Motor neuron (in vitro differentiated cells): ENCODE results near the gene PFDN4. TPM values are rescaled to one million over a fixed set of nuclear protein-coding genes. Genes with fewer than 3 reads are reported as not detected.
"Not testable (repeated sequence)": the region's sequence is repeated elsewhere in the genome, so short reads cannot be mapped to it uniquely, and the experiment has no call there.

Source experiments
- ATAC-seq, 8 experiments: fragments of 200-7000 bp; cut with Tn5 transposase; replicated peaks in 6 of 8; 2 replicates each; pipeline ENCODE4 v1.8.0; 2021; ENCODE audit warnings: mild to moderate bottlenecking in 8 of 8, moderate library complexity in 8 of 8
- H3K27ac ChIP-seq, 2 donors: fragments of 250-450 bp; sonication (Bioruptor Pico); 2 replicates each; pipeline ENCODE4 v1.9.0; 2021; ENCODE audit warnings: antibody characterized with exemption in 2 of 2, mild to moderate bottlenecking in 2 of 2, moderate library complexity in 1 of 2
- H3K4me1 ChIP-seq, 2 donors: fragments of 250-450 bp; sonication (Bioruptor Pico); replicated peaks in 1 of 2; 2 replicates each; pipeline ENCODE4 v1.6.1; 2021; ENCODE audit warnings: antibody characterized with exemption in 2 of 2, mild to moderate bottlenecking in 2 of 2, moderate library complexity in 1 of 2
- H3K4me3 ChIP-seq, 5 donors: fragments of 250-450 bp; sonication (Bioruptor Pico); 2 replicates each; pipeline ENCODE4 v1.9.0; 2021; ENCODE audit warnings: antibody characterized with exemption in 5 of 5, mild to moderate bottlenecking in 5 of 5, moderate library complexity in 4 of 5
- WGBS, 10 experiments: fragments of 450-650 bp; shearing (Covaris generic); methylation state at CpG; one replicate each; pipeline ENCODE4 v1.0.0; 2022; 5-methylcytosine and 5-hydroxymethylcytosine counted together
- in situ Hi-C, 9 experiments: fragments of 400-800 bp; cut with MboI; loops; one replicate each; pipeline ENCODE4 v1.15.0; 2021; ENCODE audit warnings: low sequenced_read_pairs in 9 of 9, low pct_unique_long_range_greater_than_20kb in 2 of 9; ENCODE audit not compliant: unreplicated experiment in 9 of 9
- total RNA-seq, 8 experiments: library from RNA; unstranded; fragments of 300-600 nt; gene quantifications; 2 replicates each; pipeline versions ENCODE4 v1.2.3 to v1.2.4, GENCODE V29; 2022

PFDN4 gene
- total RNA-seq, 8 experiments from 2014 or later, result 77.6 to 149 (median 137) TPM

GRCh38 chr20:54223751-54224150 lies 15.9 kb downstream of the PFDN4 start:
- in situ Hi-C loops, result loop anchor here (5.0 to 25.0 kb wide), 5 partner anchors 411 to 661 kb away; no protein-coding TSS in a partner anchor
- no peaks in the 10 kb centered on the region for H3K4me1 ChIP-seq
- 20 to 93% (median 76%) methylated on average over 1 to 4 of the region's 4 CpGs; no CpG with 5 or more reads in 2 of the 10 experiments for WGBS, 10 experiments
- no peak overlapping the region for H3K4me3 ChIP-seq
- H3K27ac ChIP-seq, result no peak overlapping the region
- ATAC-seq, result no peak

- in situ Hi-C loops, result loop anchor here (5.0 to 25.0 kb wide), 6 partner anchors 263 to 662 kb away; partner anchors contain the start of gene DOK5 (in 1 of the 9)
- H3K4me1 ChIP-seq, H3K4me3 ChIP-seq, H3K27ac ChIP-seq, ATAC-seq: not testable (repeated sequence)
- 60 to 100% (median 93%) methylated on average over 1 to 8 of the region's 9 CpGs; no CpG with 5 or more reads in 1 of the 10 experiments for WGBS, 10 experiments
Observed at GRCh38 chr20:54224642-54225041, 16.8 kb downstream of the PFDN4 start.

- Histone ChIP-seq H3K4me3 (no peak overlapping the region), H3K4me1 (no peaks in the 10 kb centered on the region), H3K27ac (no peak overlapping the region)
- no peak for ATAC-seq
- in situ Hi-C loops, result loop anchor here in 5 of 9 experiments (10.0 to 25.0 kb wide), 3 partner anchors 260 to 418 kb away; partner anchors contain the start of gene DOK5 (in 1 of the 5)
Observed at GRCh38 chr20:54227241-54227640, 19.4 kb downstream of the PFDN4 start.

GRCh38 chr20:54227751-54228150 lies 19.9 kb downstream of the PFDN4 start:
- no peaks in the 10 kb centered on the region for H3K4me1 ChIP-seq
- in situ Hi-C loops, result loop anchor here in 5 of 9 experiments (10.0 to 25.0 kb wide), 3 partner anchors 260 to 417 kb away; partner anchors contain the start of gene DOK5 (in 1 of the 5)
- ATAC-seq, result no peak
- H3K27ac ChIP-seq, result no peak overlapping the region
- WGBS, 10 experiments, result 50 to 94% (median 83%) methylated on average over 1 to 4 of the region's 5 CpGs; no CpG with 5 or more reads in 4 of the 10 experiments
- H3K4me3 ChIP-seq, result no peak overlapping the region

GRCh38 chr20:54228841-54229240 lies 21.0 kb downstream of the PFDN4 start:
- ATAC-seq, result no peak
- H3K4me1 ChIP-seq, result no peaks in the 10 kb centered on the region
- 0 to 100% (median 69%) methylated on average over 1 to 3 of the region's 3 CpGs; no CpG with 5 or more reads in 4 of the 10 experiments for WGBS, 10 experiments
- no peak overlapping the region for H3K4me3 ChIP-seq
- in situ Hi-C loops, result loop anchor here in 5 of 9 experiments (10.0 to 25.0 kb wide), 3 partner anchors 258 to 416 kb away; partner anchors contain the start of gene DOK5 (in 1 of the 5)
- H3K27ac ChIP-seq, result no peak overlapping the region

GRCh38 chr20:54229566-54230160 lies 21.8 kb downstream of the PFDN4 start:
- Histone ChIP-seq H3K27ac (no peak overlapping the region), H3K4me1 (no peaks in the 10 kb centered on the region), H3K4me3 (no peak overlapping the region)
- WGBS, 10 experiments, result 60 to 96% (median 80%) methylated on average over 1 to 2 of the region's 2 CpGs; no CpG with 5 or more reads in 1 of the 10 experiments
- ATAC-seq, result no peak
- in situ Hi-C loops, result loop anchor here in 5 of 9 experiments (10.0 to 25.0 kb wide), 3 partner anchors 258 to 415 kb away; partner anchors contain the start of gene DOK5 (in 1 of the 5)

- 42 to 92% (median 92%) methylated on average over 2 to 3 of the region's 3 CpGs; no CpG with 5 or more reads in 5 of the 10 experiments for WGBS, 10 experiments
- no peaks in the 10 kb centered on the region for H3K4me1 ChIP-seq
- no peak overlapping the region for H3K4me3 ChIP-seq
- H3K27ac ChIP-seq, result no peak overlapping the region
- no peak for ATAC-seq
- in situ Hi-C loops, result loop anchor here in 1 of 9 experiments (25.0 kb wide), 1 partner anchor 256 kb away; the partner anchor contains the start of gene DOK5
Observed at GRCh38 chr20:54231036-54231435, 23.1 kb downstream of the PFDN4 start.

- in situ Hi-C loops, result loop anchor here in 1 of 9 experiments (25.0 kb wide), 1 partner anchor 252 kb away; the partner anchor contains the start of gene DOK5
Observed at GRCh38 chr20:54234991-54235390, 27.1 kb downstream of the PFDN4 start.

GRCh38 chr20:54237116-54237943 lies 29.4 kb downstream of the PFDN4 start:
- in situ Hi-C loops, result loop anchor here in 1 of 9 experiments (25.0 kb wide), 1 partner anchor 250 kb away; the partner anchor contains the start of gene DOK5
- Histone ChIP-seq H3K4me1 (peaks cover 0 to 10% of the 10 kb centered on the region in 2 donors), H3K27ac (no peak overlapping the region), H3K4me3 (no peak overlapping the region)
- no peak for ATAC-seq
- WGBS, 10 experiments, result 20 to 96% (median 70%) methylated on average over 2 to 12 of the region's 12 CpGs

More at GRCh38 chr20:54234991-54235390, 27.1 kb downstream of the PFDN4 start:
- Histone ChIP-seq H3K27ac (no peak overlapping the region), H3K4me3 (no peak overlapping the region), H3K4me1 (peaks cover 0 to 10% of the 10 kb centered on the region in 2 donors)
- no peak for ATAC-seq
- 0 to 100% (median 74%) methylated on average over 1 to 2 of the region's 2 CpGs; no CpG with 5 or more reads in 2 of the 10 experiments for WGBS, 10 experiments

GRCh38 chr20:54244113-54244512 lies 36.2 kb downstream of the PFDN4 start:
- 23 to 88% (median 83%) methylated on average over 1 to 4 of the region's 4 CpGs; no CpG with 5 or more reads in 1 of the 10 experiments for WGBS, 10 experiments
- no peaks in the 10 kb centered on the region for H3K4me1 ChIP-seq
- no peak overlapping the region for H3K27ac ChIP-seq
- in situ Hi-C loops, result loop anchor here in 1 of 9 experiments (25.0 kb wide), 1 partner anchor 243 kb away; the partner anchor contains the start of gene DOK5
- ATAC-seq, result no peak
- no peak overlapping the region for H3K4me3 ChIP-seq

- ATAC-seq, H3K4me1 ChIP-seq, H3K27ac ChIP-seq, H3K4me3 ChIP-seq: not testable (repeated sequence)
- WGBS, 10 experiments, result 50 to 100% (median 80%) methylated on average over 1 to 2 of the region's 4 CpGs; no CpG with 5 or more reads in 5 of the 10 experiments
- in situ Hi-C loops, result loop anchor here in 1 of 9 experiments (25.0 kb wide), 1 partner anchor 239 kb away; the partner anchor contains the start of gene DOK5
Observed at GRCh38 chr20:54248705-54249104, 40.8 kb downstream of the PFDN4 start.

- ATAC-seq, result no peak
- in situ Hi-C loops, result no loop called here
Observed at GRCh38 chr20:54250691-54251090, 42.8 kb downstream of the PFDN4 start.

More at GRCh38 chr20:54250691-54251090, 42.8 kb downstream of the PFDN4 start:
- 92 to 100% (median 100%) methylated on average over 1 to 2 of the region's 10 CpGs; no CpG with 5 or more reads in 4 of the 10 experiments for WGBS, 10 experiments
- Histone ChIP-seq H3K4me1 (no peaks in the 10 kb centered on the region), H3K4me3 (no peak overlapping the region), H3K27ac (no peak overlapping the region)
